ENCODE results near the gene OPN3. TPM values are rescaled to one million over a fixed set of nuclear protein-coding genes. Genes with fewer than 3 reads are reported as not detected.

Gene OPN3
- total and polyA plus RNA-seq, 2 of the 4 experiments (the other 2 are of a cell fraction), result 16.4 to 21.9 TPM

GRCh38 chr1:241684108-241684507 lies 43.9 kb upstream of the OPN3 start:
- no peak overlapping the region for H3K4ac ChIP-seq (ENCODE audit: low read depth, low read length)
- in situ Hi-C loops (cut with MboI; ENCODE audit: low sequenced_read_pairs) (no loop called here), intact Hi-C loops (cut with micrococcal nuclease) (no loop called here), dilution Hi-C loops (cut with HindIII; ENCODE audit: low sequenced_read_pairs, unreplicated experiment) (no loop called here)
- no peak overlapping the region for H2AFZ ChIP-seq (replicated peaks; ENCODE audit: low read length, poor library complexity)
- H2AK9ac ChIP-seq (replicated peaks; ENCODE audit: low read depth, low read length, poor library complexity), result no peak overlapping the region
- no peaks in the 10 kb centered on the region for H4K20me1 ChIP-seq (ENCODE audit: insufficient read depth, low read length)
- H2BK5ac ChIP-seq (ENCODE audit: low read depth, low read length, poor library complexity, severe bottlenecking), result no peak overlapping the region
- no peak for ATAC-seq (ENCODE audit: low read depth)
- no peak overlapping the region for H3K27ac ChIP-seq (ENCODE audit: insufficient read depth, low read length)
- no peak overlapping the region for H2AK5ac ChIP-seq (ENCODE audit: low read depth, low read length)
- no peak overlapping the region for H3K9ac ChIP-seq (ENCODE audit: low read depth, low read length)
- H3K4me1 ChIP-seq (ENCODE audit: control insufficient read depth, insufficient read depth, low read length), result no peaks in the 10 kb centered on the region
- no peak overlapping the region for H2BK20ac ChIP-seq (ENCODE audit: low read depth, low read length)
- H3K4me2 ChIP-seq (ENCODE audit: low read depth, low read length), result no peak overlapping the region
- H4K8ac ChIP-seq (ENCODE audit: low read depth in 2 of 2, low read length in 2 of 2), result no peak overlapping the region
- H3K4me3 ChIP-seq (ENCODE audit: insufficient read depth, low read depth, low read length), result no peak overlapping the region
- no peaks in the 10 kb centered on the region for H3K36me3 ChIP-seq (ENCODE audit: control insufficient read depth, insufficient read depth, low read length)
- POLR2A ChIA-PET (ENCODE audit: unreplicated experiment), result interaction anchor here (0.6 kb wide), 1 partner anchor 31 kb away, joined by 3 read pairs; no protein-coding TSS in a partner anchor
- no peak overlapping the region for H3K14ac ChIP-seq (replicated peaks; ENCODE audit: low read depth, low read length)
- H3K27me3 ChIP-seq (ENCODE audit: control insufficient read depth, insufficient read depth, low read length), result no peaks in the 10 kb centered on the region
- no peak overlapping the region for H4K91ac ChIP-seq (ENCODE audit: insufficient read depth, low read depth, low read length)
- H3K18ac ChIP-seq (ENCODE audit: low read depth, low read length), result no peak overlapping the region
- BruUV-seq (replicated peaks), result no TSS peak
- WGBS, 2 experiments (ENCODE audit: extremely low coverage in 2 of 2, insufficient read length in 1 of 2), result no CpG with 5 or more reads among the region's 1 CpG
- H3K56ac ChIP-seq (ENCODE audit: extremely low read depth, insufficient read depth, low read length), result no peak overlapping the region
- H3K9me3 ChIP-seq (ENCODE audit: control insufficient read depth, insufficient read depth, low read length), result no peaks in the 10 kb centered on the region
- H3K79me1 ChIP-seq (ENCODE audit: low read depth in 1 of 2, low read length in 2 of 2), result no peaks in the 10 kb centered on the region
- no peak for DNase-seq
- H3K23ac ChIP-seq (ENCODE audit: low read depth, low read length), result no peak overlapping the region
- no peak overlapping the region for H4K5ac ChIP-seq (ENCODE audit: low read depth, low read length)
- TF ChIP-seq POLR2A (IDR thresholded peaks at IDR 0.05; ENCODE audit: low read depth, low read length) (no peak), FOS (IDR thresholded peaks at IDR 0.05; ENCODE audit: low read depth, low read length) (no peak), RAD21 (IDR thresholded peaks at IDR 0.05; ENCODE audit: low read length) (no peak), SMC3 (IDR thresholded peaks at IDR 0.05; ENCODE audit: low read depth, low read length) (no peak), MAFK (IDR thresholded peaks at IDR 0.05; ENCODE audit: low read depth, low read length) (no peak), ELK1 (IDR thresholded peaks at IDR 0.05; ENCODE audit: borderline replicate concordance, low read depth, low read length) (no peak), CTCF (conservative IDR thresholded peaks at IDR 0.05; ENCODE audit: low read depth, low read length) (no peak), MXI1 (IDR thresholded peaks at IDR 0.05; ENCODE audit: borderline replicate concordance, low read depth, low read length) (no peak), CHD1 (IDR thresholded peaks at IDR 0.05; ENCODE audit: low read depth, low read length) (no peak), MAZ (IDR thresholded peaks at IDR 0.05; ENCODE audit: borderline replicate concordance, low read depth, low read length) (no peak), CEBPB (IDR thresholded peaks at IDR 0.05; ENCODE audit: low read depth, low read length) (no peak), RFX5 (IDR thresholded peaks at IDR 0.05; ENCODE audit: low read depth, low read length) (no peak)
- no peaks in the 10 kb centered on the region for H3K9me1 ChIP-seq (ENCODE audit: insufficient read depth, low read length)
- CTCF ChIA-PET, result no interaction called here
- H2BK120ac ChIP-seq (ENCODE audit: low read depth, low read length), result no peak overlapping the region
- no peak overlapping the region for H2BK15ac ChIP-seq (ENCODE audit: low read depth, low read length)

All from IMR-90 (cell line).